ENCODE results near the gene TRMT1.

The TRMT1 gene

DNA sequence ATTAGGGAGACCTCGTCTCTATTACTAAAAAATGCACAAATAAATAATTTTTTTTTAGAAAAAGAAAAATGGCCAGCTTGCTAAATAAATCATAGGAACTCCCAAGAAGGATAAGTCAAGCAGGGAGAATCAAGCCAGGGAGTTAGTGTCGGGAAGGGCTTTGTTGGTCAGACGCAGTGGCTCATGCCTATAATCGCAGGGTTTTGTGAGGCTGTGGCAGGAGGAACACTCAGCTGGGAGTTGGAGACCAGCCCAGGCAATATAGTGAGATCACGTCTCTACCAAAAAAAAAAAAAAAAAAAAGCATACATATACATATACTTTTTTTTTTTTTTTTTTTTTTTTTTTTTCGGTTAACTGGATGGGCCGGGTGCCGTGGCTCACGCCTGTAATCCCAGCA lies 10.5 kb upstream of the TRMT1 start:
- DNase-seq (ENCODE audit: low read depth in 1 of 2, low spot score in 1 of 2), result no peak

- no peak for DNase-seq (ENCODE audit: low read depth in 1 of 2, low spot score in 1 of 2)
These were observed 6.7 kb upstream of the TRMT1 start for GRCh38 chr19:13122980-13123957.

- no peak for DNase-seq (ENCODE audit: low read depth in 1 of 2, low spot score in 1 of 2)
These were observed 5.8 kb upstream of the TRMT1 start for GRCh38 chr19:13122275-13122878.

GRCh38 chr19:13121551-13122274 lies 5.2 kb upstream of the TRMT1 start:
- DNase-seq (ENCODE audit: low read depth in 1 of 2, low spot score in 1 of 2), result no peak

DNA sequence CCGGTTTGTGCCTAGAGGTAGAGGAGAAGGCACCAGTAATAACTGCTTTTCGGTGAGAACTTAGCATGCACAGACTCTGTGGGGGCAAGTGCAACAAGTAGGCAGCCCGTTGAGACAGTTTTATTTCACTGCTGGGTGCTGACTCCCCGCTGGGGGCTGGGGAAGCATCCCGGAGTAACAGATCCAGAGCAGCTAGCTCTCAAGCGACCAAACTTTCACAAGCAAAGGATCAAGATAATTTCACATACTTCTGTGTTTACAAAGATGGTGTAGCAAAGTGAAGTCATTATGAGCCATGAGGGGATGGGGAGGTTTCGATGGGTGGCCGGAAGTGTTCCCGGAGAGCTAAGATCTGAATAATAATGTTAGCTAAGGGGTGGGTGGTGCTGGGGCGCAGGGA lies 4.3 kb upstream of the TRMT1 start:
- DNase-seq (ENCODE audit: low read depth in 1 of 2, low spot score in 1 of 2), result no peak

GRCh38 chr19:13120031-13120430 lies 3.5 kb upstream of the TRMT1 start:
- DNase-seq (ENCODE audit: low read depth in 1 of 2, low spot score in 1 of 2), result no peak

- DNase-seq (ENCODE audit: low read depth in 1 of 2, low spot score in 1 of 2), result no peak
These were observed 3.1 kb upstream of the TRMT1 start for GRCh38 chr19:13119627-13120026.

DNA sequence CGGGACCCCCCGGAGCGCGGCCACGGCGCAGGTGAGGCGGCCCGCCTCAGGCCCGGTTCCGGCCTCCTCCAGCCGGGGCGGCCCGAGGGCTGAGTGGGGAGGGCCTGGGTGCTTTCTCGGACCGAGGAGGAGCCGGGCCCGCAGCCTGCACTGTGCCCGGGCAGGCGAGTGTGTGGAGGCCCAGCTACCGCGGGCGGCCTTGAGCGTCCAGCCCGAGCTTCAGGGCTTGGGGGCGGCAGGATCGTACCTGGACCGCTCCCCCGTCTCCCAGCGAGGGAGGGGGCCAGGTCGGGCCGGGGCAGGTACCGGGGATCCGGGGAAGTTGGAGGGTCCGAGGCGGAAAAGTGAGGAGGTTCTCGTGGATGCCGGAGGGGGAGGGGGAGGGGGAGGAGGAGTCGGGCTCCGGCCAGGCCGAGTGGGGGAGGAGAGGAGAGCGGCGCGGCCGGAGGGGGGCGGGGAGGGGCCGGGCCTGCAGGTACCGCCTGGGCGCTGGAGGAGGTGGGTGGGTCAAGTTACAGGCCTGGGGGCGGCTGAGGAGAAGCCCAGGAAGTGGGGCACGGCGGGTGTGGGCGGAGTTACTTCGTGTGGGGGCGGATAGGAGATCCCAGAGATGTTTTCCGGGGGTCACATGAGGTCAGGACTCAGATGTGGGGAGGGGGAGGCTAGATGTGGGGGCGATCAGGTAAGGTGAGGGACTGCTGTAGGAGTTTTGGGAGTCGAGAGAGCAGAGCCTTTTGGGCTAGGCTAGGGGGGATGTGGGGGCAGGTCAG lies 2.1 kb upstream of the TRMT1 start:
- DNase-seq (ENCODE audit: low read depth in 1 of 2, low spot score in 1 of 2), result no peak

DNA sequence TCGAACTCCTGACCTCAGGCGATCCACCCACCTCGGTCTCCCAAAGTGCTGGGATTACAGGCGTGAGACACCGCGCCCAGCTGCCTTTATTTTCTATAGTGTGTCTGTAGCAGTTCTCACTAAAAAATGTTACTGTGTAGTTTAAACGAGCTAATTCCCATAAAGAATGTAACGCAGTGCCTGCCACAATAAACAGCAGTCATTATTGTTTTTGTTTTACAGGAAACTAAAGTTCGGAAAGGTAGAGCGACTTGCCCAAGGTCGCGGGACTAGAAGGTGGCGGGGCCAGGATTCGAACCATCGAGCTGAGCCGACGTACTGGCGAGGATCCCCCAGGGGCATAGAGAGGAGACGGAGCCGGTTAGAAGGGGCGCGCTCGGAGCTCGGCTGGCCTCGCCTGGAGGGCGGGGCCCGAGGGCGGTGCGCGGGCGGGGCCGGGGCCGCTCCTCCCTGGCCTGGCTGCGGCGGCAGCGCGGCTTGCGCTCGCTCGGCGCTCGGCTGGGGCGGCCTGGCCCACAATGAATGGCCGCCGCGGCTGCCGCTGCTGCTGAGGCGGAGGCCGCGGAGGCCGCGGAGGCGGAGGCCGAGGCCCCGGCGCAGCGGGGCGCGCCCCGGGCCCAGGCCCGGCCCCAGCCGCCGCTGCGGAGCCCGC lies 1.4 kb upstream of the TRMT1 start, which contains the start of gene NACC1:
TSS of gene NACC1 (plus strand) at position 493 of the 652 bp plus-strand sequence. CDS start 16,944 bp downstream, outside the sequence.
- DNase-seq (ENCODE audit: low read depth in 1 of 2, low spot score in 1 of 2), result peak; percentile 76 to 88

DNA sequence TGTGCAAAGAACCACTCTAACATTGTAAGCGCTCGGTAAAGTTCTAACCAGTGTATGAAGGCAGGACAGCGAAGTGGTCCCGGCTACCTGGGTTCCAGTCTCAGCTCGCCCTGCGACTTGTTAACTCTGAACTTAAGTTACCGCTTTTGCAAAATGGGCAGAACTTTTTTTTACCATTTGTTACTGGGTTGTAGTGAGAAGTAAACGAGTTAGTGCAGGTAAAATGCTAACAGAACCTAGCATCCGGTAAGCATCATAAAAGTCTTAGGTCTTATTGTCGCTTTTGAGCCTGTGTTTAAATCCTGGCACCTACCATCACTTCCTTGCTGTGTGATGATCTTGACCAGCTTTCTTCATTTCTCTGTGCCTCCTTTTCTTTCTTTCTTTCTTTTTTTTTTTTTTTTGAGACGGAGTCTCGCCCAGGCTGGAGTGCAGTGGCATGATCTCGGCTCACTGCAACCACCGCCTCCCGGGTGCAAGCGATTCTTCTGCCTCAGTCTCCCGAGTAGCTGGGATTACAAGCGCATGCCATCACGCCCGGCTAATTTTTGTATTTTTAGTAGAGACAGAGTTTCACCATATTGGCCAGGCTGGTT lies 734 bp upstream of the TRMT1 start:
- no peak for DNase-seq (ENCODE audit: low read depth in 1 of 2, low spot score in 1 of 2)

GRCh38 chr19:13115936-13116281 lies 631 bp downstream of the TRMT1 start:
- no peak for DNase-seq (ENCODE audit: low read depth in 1 of 2, low spot score in 1 of 2)

DNA sequence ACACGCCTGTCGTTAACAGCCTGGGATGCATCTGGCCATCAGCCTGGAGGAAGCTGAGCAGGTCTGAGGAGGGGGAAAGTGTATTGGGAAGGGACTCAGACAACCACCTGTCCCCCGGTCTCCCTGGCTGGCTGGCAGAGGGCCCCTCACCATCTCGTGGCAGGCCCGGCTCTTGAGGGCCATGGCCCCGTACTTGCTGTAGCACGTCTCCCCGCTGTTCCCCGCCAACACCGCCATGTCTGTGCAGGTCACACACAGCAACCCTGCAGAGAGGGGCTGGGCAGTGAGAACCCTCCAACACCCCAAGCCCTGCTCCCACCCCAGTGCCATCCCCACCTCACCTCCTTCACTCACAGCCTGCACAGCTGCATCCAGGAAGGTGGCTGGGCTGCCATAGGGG lies 4.0 kb downstream of the TRMT1 start:
- DNase-seq (ENCODE audit: low read depth in 1 of 2, low spot score in 1 of 2), result no peak

DNA sequence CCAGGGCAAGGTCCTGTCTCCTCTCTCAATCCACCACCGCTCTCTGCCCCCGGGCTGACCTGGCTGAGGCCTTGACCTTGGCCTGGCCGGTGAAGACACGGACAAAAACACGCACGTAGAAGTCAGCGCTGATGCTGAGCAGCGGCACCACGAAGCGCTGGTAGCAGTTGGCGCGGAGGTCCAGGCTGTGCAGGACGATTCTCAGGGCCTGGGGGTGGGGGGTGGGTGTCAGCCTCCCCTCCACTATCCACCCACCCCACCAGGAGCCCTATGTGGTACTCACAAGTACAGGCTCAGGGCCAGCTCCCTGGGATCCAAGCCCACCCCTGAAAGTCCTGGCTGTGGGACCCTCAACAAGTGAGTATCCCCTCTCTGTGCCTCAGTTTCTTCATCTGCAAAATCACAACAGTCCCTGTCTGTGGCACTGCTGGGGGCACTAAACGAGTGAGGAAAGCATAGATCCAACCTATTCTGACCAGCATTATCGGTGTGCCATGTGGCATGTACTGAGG lies 6.4 kb downstream of the TRMT1 start:
- no peak for DNase-seq (ENCODE audit: low read depth in 1 of 2, low spot score in 1 of 2)

DNA sequence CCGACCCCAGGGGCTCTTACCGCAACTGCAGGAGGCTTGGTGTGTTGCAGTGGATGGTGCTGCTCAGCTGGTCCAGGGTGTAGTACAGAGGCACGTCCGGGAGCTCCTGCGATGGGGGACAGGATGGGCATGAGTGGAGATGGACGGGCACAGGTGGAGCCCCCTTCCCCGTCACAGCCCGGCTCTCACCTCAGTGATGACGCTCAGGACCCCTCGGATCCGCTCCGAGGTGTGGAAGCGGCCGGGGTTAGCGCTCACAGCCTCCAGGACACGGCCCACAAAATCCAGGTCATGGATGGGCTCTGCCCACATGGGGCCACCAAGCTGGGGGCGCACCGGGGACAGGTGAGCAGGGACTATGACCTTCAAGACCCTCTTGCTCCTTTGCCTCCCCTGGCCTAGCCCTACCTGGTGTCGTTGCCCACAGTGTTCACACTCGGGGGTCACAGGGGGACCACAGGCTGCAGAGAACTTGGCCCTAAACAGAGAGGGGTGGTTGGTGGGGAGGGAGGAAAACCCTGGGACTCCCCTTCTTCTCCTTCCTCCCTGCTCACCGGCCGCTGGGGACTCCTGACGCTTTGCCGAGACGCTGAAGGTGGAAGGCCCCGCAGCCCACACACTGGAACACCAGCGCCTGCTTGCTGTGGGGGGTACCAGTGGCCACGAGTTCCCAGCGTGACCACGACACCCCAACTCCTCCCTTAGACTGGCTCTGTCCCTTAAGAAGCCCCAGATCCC lies 7.0 kb downstream of the TRMT1 start:
- no peak for DNase-seq (ENCODE audit: low read depth in 1 of 2, low spot score in 1 of 2)

- DNase-seq (ENCODE audit: low read depth in 1 of 2, low spot score in 1 of 2), result no peak
These were observed 11.5 kb downstream of the TRMT1 start for GRCh38 chr19:13104848-13105711.

- peak; percentile 42 to 50 for DNase-seq (ENCODE audit: low read depth in 1 of 2, low spot score in 1 of 2)
These were observed 12.1 kb downstream of the TRMT1 start for GRCh38 chr19:13104360-13104847.

DNA sequence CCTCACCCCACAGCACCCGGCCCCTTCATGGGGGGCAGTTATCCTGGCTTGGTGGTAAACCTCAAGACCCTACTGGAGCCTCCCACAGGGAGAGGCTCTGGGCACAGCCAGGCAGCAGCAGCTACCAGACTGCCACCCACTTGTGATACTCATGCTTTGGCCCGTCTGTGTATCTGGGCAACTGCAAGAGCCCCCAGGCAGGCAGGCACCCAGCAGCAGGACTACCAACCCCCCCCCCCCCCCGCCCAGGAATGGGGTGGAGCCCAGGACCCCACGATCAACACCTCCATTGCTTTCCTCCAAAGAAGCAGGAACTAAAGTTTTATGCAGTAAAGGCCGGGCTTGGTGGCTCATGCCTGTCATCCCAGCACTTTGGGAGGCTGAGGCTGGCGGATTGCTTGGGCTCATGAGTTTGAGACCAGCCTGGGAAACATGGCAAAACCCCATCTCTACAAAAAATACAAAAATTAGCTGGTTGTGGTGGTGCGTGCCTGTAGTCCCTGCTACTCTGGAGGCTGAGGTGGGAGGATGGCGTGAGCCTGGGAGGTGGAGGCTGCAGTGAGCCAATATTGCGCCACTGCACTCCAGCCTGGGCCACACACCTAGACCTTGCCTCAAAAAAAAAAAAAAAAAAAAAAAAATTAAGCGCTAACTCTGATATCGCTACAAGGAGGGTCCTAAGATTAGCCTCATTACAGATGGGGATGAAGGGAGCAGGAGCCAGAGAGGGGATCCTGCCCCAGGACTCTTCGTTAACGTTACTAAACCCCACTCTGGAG lies 12.8 kb downstream of the TRMT1 start:
- DNase-seq (ENCODE audit: low read depth in 1 of 2, low spot score in 1 of 2), result no peak
